Stimulated activated naive CD8-positive, alpha-beta T cell treated with anti-CD3 and anti-CD28 coated beads, Interleukin-15, Interleukin-2, amounts not matched to agents 100 ng/mL and 50 ng/mL, for 24 hours (primary cell): Measurements from ENCODE around the gene CCR7.
A peak's percentile ranks its signal among the peaks of the same experiment; 100 is the strongest.
"Not testable (repeated sequence)": the region's sequence is repeated elsewhere in the genome, so short reads cannot be mapped to it uniquely, and the experiment has no call there.

Experiments used
- H3K27ac Mint-ChIP-seq: one replicate; pipeline ENCODE4 v1.8.0; 2021; ENCODE audit warnings: mild to moderate bottlenecking, mixed read lengths
- H3K27me3 Mint-ChIP-seq: one replicate; pipeline ENCODE4 v1.8.0; 2021; ENCODE audit warnings: mixed read lengths
- H3K36me3 Mint-ChIP-seq: one replicate; pipeline ENCODE4 v1.8.0; 2021; ENCODE audit warnings: low read depth, mixed read lengths
- H3K4me1 Mint-ChIP-seq: one replicate; pipeline ENCODE4 v1.8.0; 2021; ENCODE audit warnings: low read depth, mixed read lengths
- H3K4me3 Mint-ChIP-seq: one replicate; pipeline ENCODE4 v1.8.0; 2021; ENCODE audit warnings: mild to moderate bottlenecking, mixed read lengths
- H3K9me3 Mint-ChIP-seq: one replicate; pipeline ENCODE4 v1.8.0; 2021; ENCODE audit warnings: mixed read lengths

The CCR7 gene

GRCh38 chr17:40552806-40553693, 12.2 kb downstream of the CCR7 start:
- Mint-ChIP-seq H3K36me3 (peaks cover 63% of the 10 kb centered on the region), H3K9me3 (no peaks in the 10 kb centered on the region), H3K4me1 (peaks cover 98% of the 10 kb centered on the region), H3K27ac (peak overlapping the region; percentile 87), H3K27me3 (no peaks in the 10 kb centered on the region), H3K4me3 (no peak overlapping the region)

GRCh38 chr17:40551879-40552768, 13.1 kb downstream of the CCR7 start:
- H3K9me3 Mint-ChIP-seq = no peaks in the 10 kb centered on the region
- peaks cover 99% of the 10 kb centered on the region for H3K4me1 Mint-ChIP-seq
- no peaks in the 10 kb centered on the region for H3K27me3 Mint-ChIP-seq
- H3K27ac Mint-ChIP-seq = peak overlapping the region; percentile 66
- no peak overlapping the region for H3K4me3 Mint-ChIP-seq
- peaks cover 57% of the 10 kb centered on the region for H3K36me3 Mint-ChIP-seq

- Mint-ChIP-seq H3K27me3 (no peaks in the 10 kb centered on the region), H3K27ac (peak overlapping the region; percentile 54), H3K36me3 (peaks cover 49% of the 10 kb centered on the region), H3K4me3 (no peak overlapping the region), H3K9me3 (no peaks in the 10 kb centered on the region), H3K4me1 (peaks cover 99% of the 10 kb centered on the region)
Observed at GRCh38 chr17:40551091-40551878, 14.0 kb downstream of the CCR7 start.

- H3K4me3 Mint-ChIP-seq = peak overlapping the region; percentile 18
- H3K9me3 Mint-ChIP-seq = no peaks in the 10 kb centered on the region
- H3K4me1 Mint-ChIP-seq = peaks cover 98% of the 10 kb centered on the region
- H3K36me3 Mint-ChIP-seq = peaks cover 42% of the 10 kb centered on the region
- H3K27me3 Mint-ChIP-seq = no peaks in the 10 kb centered on the region
- H3K27ac Mint-ChIP-seq = peak overlapping the region; percentile 54
Observed at GRCh38 chr17:40550608-40551007, 14.7 kb downstream of the CCR7 start.

- Mint-ChIP-seq H3K27ac (peak overlapping the region; percentile 91), H3K9me3 (no peaks in the 10 kb centered on the region), H3K36me3 (peaks cover 27% of the 10 kb centered on the region), H3K4me3 (no peak overlapping the region), H3K4me1 (peaks cover 91% of the 10 kb centered on the region), H3K27me3 (no peaks in the 10 kb centered on the region)
Observed at GRCh38 chr17:40548982-40549685, 16.1 kb downstream of the CCR7 start.

GRCh38 chr17:40548491-40548981, 16.7 kb downstream of the CCR7 start:
- H3K27me3 Mint-ChIP-seq = no peaks in the 10 kb centered on the region
- H3K4me1 Mint-ChIP-seq = peaks cover 91% of the 10 kb centered on the region
- H3K36me3 Mint-ChIP-seq = peaks cover 21% of the 10 kb centered on the region
- H3K4me3 Mint-ChIP-seq = peak overlapping the region; percentile 23
- H3K9me3 Mint-ChIP-seq = no peaks in the 10 kb centered on the region
- H3K27ac Mint-ChIP-seq = peak overlapping the region; percentile 91

- peak overlapping the region; percentile 91 for H3K27ac Mint-ChIP-seq
- peaks cover 19% of the 10 kb centered on the region for H3K36me3 Mint-ChIP-seq
- H3K4me1 Mint-ChIP-seq = peaks cover 91% of the 10 kb centered on the region
- no peaks in the 10 kb centered on the region for H3K9me3 Mint-ChIP-seq
- H3K4me3 Mint-ChIP-seq = peak overlapping the region; percentile 23
- no peaks in the 10 kb centered on the region for H3K27me3 Mint-ChIP-seq
Observed at GRCh38 chr17:40547785-40548478, 17.3 kb downstream of the CCR7 start.

GRCh38 chr17:40547079-40547784, 18.0 kb downstream of the CCR7 start:
- Mint-ChIP-seq H3K9me3 (no peaks in the 10 kb centered on the region), H3K4me1 (peaks cover 91% of the 10 kb centered on the region), H3K27me3 (no peaks in the 10 kb centered on the region), H3K27ac (peak overlapping the region; percentile 91), H3K4me3 (peak overlapping the region; percentile 23), H3K36me3 (peaks cover 12% of the 10 kb centered on the region)

GRCh38 chr17:40546497-40546896, 18.8 kb downstream of the CCR7 start:
- H3K9me3 Mint-ChIP-seq = not testable (repeated sequence)

GRCh38 chr17:40545660-40546059, 19.6 kb downstream of the CCR7 start:
- H3K4me3 Mint-ChIP-seq = no peak overlapping the region
- H3K9me3 Mint-ChIP-seq = no peaks in the 10 kb centered on the region
- H3K27me3 Mint-ChIP-seq = no peaks in the 10 kb centered on the region
- peaks cover 8% of the 10 kb centered on the region for H3K36me3 Mint-ChIP-seq
- H3K27ac Mint-ChIP-seq = peak overlapping the region; percentile 71
- peaks cover 92% of the 10 kb centered on the region for H3K4me1 Mint-ChIP-seq

More at GRCh38 chr17:40546497-40546896, 18.8 kb downstream of the CCR7 start:
- peak overlapping the region; percentile 71 for H3K27ac Mint-ChIP-seq
- not testable (repeated sequence) for H3K27me3 Mint-ChIP-seq, H3K4me3 Mint-ChIP-seq, H3K36me3 Mint-ChIP-seq
- peaks cover 92% of the 10 kb centered on the region for H3K4me1 Mint-ChIP-seq

GRCh38 chr17:40542558-40543411, 22.5 kb downstream of the CCR7 start:
- peak overlapping the region; percentile 80 for H3K4me3 Mint-ChIP-seq
- no peaks in the 10 kb centered on the region for H3K9me3 Mint-ChIP-seq
- no peaks in the 10 kb centered on the region for H3K27me3 Mint-ChIP-seq
- H3K4me1 Mint-ChIP-seq = peaks cover 92% of the 10 kb centered on the region
- peak overlapping the region; percentile 99 for H3K27ac Mint-ChIP-seq
- H3K36me3 Mint-ChIP-seq = peaks cover 4% of the 10 kb centered on the region

- no peaks in the 10 kb centered on the region for H3K27me3 Mint-ChIP-seq
- peak overlapping the region; percentile 99 for H3K27ac Mint-ChIP-seq
- peak overlapping the region; percentile 80 for H3K4me3 Mint-ChIP-seq
- peaks cover 4% of the 10 kb centered on the region for H3K36me3 Mint-ChIP-seq
- H3K4me1 Mint-ChIP-seq = peaks cover 92% of the 10 kb centered on the region
- no peaks in the 10 kb centered on the region for H3K9me3 Mint-ChIP-seq
Observed at GRCh38 chr17:40541873-40542557, 23.3 kb downstream of the CCR7 start.
